Measurements from ENCODE around the gene AEN.

The AEN gene

DNA sequence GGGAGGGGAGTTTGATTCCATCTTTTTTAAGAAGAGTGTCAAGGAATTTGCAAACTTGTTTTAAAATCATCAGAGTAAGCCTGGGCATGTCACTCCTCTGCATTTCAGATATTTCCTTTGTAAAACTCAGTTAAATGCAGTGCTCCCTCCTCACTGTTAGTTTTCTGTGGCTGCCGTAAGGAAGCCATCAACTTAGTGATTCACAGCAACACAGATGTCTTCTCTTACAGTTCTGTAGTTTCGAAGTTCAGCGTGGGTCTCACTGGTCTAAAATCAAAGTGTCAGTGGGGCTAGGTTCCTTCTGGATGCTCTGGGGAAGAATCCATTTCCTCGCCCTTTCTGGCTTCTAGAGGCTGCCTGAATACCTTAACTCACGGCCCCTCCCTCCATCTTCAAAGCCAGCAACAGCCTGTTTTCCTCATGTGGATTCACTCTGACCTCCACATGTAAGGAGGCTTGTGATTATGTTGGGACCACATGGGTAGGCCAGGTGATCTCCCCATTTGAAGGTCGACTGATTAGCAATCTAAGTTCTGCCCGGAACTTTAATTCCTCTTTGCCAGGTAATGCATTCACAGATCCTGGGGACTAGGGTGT, 30.1 kb downstream of the AEN start:
- no peak for DNase-seq

DNA sequence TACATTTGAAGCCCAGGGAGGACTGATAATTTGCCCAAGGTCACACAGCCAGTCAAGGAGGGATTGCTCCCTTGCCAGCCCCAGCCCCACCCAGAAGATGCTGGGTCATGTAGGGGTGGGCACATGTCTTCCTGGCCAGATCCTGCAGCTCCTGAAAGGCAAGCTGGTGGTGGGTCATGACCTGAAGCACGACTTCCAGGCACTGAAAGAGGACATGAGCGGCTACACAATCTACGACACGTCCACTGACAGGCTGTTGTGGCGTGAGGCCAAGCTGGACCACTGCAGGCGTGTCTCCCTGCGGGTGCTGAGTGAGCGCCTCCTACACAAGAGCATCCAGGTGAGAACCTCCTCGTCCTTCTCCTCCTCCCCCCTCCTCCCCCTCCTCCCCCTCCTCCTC, 30.8 kb downstream of the AEN start:
- no peak for DNase-seq

DNA sequence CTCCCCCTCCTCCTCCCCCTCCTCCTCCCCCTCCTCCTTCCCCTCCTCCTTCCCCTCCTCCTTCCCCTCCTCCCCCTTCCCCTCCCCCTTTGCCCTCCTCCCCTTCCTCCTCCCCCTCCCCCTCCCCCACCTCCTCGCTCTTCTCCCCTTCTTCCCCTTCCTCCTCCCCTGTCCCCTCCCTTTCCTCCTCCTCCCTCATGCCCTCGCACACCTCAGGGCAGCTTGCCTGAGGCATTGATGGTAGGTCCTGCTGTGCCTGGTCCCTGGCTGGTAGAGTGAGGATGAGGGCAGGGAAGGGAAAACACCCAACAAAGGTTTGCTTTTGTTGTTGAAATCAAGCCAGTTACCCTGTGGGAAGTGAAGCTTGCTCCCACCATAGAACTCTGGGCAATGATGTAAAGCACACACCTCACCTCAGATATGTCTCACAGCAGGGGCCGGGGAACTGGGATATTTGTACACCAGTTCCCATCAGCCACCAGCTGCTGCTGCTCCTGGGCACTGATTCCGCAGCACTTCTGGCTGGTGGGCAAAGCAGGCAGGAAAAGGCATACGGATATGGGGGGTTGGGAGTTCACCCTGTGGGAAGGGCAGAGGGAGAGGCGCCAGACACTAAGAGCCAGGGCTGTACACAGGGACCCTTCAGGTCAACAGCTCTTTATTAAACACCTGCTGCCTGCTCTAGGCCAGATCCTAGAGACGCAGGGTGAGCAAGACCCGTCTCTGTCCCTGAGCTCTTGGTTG, 31.5 kb downstream of the AEN start:
- DNase-seq = no peak

DNA sequence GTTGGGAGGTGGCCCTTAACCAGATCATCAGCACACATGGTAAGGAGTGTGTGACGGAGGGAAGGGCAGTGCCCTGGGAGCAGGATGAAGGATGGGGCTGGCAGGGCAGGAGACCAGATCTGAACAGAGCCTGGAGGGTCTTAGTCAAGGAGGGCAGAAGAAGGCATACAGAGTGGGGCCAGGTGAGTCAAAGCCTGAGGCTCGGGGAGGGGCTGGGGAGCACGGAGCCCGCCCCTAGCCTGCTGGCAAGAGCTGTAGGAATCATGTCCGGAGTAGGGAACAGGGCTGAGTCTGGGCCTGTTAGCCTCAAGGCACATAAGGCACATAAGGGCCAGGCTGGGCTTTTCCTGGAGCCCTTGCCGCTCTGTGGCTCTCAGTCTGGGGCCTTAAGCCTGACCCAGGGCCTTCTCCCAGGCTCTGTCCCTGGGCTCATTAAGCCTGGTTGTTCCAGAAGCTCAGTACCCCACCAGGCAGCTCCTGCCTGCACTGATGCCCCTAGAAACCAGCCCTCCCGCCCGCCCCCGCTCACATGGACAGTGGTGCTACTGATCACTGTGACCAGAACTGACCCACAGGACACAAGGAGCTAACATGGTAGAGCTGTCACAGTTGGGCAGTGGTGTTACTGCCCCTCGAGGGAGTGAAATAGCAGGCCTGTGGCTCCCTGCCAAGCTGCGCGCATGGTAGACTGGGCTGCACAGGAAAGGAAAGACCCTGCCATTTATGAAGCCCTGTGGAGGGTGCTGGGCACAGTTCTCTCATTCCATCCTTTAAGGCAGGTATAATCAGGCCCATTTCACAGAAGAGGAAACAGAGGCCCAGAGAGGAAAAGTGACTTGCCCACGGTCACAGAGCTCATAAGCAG, 32.3 kb downstream of the AEN start:
- DNase-seq = no peak

DNA sequence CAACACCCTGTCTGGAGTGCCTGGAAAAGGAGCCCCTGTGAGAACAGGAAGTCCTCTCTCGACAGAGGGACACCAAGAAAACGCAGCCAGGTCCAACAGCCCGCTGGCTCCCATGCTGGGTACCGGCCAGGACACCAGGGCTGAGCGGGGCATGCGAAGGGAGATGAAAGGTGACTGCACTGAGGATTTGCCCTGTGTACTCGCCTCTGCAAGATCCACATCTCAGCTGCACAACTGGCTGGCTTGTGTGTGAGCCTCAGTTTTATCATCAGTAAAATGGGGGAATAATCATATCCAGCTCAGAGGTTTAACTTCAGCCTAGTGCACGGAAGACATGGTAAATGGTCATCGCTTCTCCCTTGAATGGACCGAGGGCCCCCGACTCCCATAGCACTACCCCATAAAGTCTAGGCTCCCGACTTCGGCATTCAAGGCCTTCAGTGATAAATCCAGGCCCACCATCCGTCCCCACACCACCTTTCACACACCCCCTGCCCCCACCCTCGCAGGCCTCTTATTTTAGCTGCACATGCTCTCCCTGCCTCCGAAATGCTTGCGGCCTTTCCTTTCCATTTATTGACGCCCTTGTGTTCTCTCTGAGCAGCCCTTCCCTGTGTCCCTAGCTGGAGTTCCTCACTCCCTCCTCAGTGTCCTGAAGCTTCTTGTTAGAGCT, 33.4 kb downstream of the AEN start:
- no peak for DNase-seq

DNA sequence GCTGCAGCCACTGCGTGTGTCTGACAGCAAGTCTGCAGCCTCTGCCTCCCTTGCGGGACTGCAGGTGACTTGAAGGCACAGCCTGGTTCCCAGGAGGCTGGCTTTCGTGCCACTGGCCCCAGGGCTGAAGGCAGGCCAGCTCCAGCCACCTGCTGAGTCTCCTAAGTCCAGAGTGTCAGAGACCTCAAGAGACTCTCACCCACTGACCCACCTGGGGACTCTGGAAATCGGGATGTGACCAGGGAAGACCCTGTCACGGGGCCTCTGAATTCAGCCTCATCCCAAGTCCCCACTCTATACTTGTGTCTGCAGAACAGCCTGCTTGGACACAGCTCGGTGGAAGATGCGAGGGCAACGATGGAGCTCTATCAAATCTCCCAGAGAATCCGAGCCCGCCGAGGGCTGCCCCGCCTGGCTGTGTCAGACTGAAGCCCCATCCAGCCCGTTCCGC, 34.0 kb downstream of the AEN start:
- DNase-seq = no peak

DNA sequence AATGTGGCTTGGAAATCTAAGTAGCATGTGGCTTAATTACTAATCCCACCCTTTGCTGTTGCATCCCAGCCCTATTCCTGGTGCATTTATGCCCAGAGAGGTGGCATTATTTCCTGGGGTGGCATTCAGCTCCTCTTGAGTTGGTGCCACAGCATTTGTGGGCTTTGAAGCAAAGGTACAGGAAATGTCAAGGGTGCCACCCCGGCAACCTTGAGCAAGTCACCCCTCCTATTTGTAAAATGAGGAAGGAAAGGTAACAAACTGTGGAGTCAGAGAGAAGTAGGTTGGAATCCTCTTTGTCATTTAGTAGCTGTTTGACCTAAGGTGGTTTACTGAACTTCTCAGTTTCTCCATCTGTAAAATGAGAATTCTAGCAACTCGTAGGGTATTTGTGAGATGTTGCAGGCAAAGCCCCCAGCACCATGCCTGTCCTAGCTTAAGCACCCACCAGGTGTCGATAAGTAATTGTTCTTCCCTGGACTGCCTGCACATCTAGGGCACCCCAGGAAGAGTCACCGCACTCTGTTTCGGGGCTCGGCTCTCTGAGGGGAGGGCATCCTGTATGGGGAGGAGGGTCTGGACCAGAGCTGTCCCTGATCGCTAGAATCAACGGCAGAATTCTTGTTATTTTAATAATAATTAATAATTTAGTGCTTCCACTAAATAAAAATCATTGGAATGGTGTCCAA, 34.8 kb downstream of the AEN start:
- no peak for DNase-seq

DNA sequence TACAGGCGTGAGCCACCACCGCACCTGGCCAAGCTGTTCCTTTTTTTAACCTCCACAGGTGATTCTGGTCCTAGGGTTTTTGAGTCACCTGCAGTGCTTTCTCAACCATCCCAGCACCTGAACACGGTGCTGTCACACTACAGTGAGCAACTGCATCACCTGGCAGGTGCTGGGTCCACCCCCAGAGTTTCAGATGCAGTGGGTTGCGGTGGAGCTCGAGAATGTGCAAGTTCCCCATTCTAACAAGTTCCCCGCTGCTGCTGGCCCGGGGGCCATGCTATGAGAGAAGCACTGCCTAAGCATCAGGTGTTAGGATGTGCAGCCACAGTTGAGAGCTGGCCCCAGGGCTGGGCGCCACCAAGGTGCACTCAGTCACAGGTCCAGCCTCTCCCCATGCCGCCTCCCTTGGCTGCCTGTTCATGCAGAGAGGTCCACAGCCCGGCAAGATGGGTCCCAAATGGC, 35.7 kb downstream of the AEN start:
- no peak for DNase-seq

DNA sequence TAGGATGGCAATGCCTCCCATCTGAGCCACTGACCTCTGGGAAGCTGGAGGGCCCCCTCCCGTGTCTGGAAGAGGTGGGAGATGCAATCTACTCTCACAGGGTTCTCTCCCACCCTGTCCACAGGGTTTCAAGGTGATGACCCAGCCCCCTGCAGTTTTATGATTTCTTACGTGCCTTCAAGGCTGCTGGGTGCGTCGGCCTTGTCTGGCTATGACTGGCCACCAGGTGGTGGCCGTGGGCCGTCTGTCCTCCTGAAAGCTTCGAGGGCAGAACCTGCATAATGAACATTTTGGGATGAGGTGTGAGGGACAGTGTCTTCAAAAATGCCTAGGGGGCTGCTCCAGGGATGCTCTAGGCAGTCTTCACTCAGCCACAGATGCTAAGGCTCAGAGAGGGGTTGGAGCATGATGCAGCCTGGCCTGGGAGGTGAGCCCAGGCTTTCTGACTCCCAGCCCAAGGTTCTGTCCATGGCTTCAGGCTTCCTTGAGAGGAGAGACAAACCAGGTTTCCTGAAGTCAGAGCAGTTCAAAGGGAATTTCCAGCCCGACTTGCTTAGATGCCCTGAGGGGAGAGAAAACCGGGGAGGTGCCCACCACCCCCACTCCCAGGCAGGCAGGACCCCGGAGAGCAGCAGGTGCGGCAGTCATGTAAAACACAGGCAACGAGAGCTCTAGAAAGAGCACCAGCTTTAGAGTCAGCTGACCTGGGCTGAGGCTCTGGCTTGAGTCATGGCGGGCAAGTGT, 36.4 kb downstream of the AEN start:
- DNase-seq = no peak

DNA sequence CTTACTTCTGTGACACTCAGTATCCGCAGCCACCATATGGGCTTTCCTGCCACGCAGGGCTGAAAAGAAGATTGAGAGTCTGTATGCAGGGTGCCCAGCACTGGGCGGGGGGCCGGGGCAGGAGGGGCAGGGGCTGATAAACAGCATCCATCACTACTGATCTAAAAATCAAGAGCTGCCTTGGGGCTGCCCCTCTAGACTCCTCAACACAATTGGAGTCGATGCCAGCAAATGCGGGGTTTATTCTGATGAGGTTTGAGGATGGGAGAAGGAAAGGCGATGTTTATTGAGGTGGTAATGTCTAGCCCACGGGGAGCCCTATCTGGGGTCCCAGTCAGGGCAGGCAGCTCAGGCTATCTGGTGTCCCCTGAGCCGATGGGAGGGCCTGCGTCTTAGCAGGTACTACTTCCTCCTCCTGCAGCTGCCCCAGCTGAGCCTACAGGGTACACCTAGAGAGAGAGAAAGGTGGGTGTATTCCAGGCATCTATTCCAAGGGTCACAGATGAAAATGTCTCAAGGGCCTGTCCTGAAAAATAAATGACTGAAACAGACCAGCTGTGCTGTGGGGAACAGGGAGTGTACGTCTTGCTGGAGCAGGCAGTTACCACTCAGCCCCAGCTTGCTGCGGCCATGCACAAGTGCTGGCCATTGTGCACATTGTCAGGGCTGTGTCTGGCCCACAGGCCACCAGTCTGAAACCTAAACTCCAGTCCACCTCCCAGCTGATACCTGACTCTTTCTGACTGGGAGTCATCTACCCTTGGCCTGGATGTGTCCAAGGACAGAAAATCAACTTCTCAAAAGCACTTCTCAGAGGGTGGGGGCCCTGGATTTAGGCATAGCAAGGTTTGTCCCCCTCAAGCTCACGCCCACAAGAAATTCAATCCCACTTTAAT, 37.2 kb downstream of the AEN start:
- no peak for DNase-seq

DNA sequence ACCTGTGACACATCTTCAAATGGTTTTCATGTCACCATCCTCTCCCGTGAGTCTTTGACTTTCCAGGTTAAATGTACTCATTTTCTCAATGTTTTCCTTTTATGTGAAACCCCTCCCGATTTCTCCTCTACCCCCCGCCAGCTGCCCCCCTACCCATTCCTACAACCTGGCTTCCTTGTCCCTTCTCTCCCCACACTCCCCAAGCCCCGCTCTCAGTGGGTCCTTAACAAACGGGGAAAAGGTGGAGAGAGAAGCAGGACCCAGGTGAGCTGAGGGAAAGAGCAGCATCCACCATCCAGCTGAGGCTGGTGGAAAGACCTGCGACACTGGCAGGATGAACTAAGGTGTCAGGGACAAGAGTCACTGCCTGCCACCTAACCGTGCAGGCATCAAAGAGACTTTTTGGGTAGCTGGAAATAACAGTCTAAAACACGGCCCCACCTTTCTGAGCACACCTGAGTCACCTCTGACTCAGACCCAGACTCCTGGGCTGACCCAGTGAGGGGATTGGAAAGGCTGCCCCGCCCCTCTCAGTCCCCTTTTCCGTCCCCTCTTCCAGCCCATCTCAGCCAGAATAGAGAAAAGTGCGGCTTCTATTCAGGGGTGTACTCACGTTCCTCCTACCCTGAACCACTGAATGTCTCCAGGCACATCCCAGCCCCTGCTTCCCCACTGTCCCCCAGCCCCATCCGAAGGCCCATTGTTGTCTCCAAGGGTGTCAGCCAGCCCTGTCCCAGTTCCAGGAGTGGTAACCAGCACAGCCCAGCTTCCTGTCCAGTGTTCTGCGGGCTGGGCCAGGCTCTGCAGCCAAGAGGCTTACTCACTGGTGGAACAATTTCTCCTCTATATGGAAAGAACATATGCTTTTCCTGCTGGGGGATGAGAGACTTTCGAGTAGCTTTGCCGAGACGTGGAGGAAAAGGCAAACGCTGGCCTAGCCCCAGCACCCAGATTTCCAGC, 38.1 kb downstream of the AEN start:
- no peak for DNase-seq

DNA sequence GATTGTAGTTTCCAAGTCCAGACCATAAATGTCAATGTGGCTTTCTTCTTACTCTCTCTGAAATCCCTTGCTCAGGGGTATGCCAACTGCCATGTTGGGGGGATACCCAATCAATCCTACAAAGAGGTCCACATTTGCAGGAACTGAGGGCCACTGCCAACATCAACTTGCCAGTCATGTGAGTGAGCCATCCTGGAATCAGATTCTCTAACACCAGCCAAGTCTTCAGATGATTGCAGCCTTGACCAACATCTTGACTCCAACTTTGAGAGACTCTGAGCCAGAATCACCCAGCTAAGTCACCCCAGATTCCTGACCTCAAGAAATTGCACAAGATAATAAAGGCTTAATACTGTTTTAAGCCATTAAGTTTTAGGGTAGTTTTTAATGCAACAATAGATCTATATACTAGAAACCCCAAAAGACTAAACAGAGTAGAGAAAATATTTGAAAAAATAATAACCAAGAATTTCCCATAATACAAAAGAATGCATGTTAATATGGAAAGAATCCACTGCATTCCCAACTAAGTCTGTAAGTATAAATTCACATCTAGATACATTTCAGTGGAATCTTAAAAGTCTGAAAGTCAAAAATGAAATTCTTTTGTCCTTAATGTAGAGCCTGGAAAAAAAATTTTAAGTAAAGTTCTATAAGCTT, 40.0 kb downstream of the AEN start:
- DNase-seq = no peak

DNA sequence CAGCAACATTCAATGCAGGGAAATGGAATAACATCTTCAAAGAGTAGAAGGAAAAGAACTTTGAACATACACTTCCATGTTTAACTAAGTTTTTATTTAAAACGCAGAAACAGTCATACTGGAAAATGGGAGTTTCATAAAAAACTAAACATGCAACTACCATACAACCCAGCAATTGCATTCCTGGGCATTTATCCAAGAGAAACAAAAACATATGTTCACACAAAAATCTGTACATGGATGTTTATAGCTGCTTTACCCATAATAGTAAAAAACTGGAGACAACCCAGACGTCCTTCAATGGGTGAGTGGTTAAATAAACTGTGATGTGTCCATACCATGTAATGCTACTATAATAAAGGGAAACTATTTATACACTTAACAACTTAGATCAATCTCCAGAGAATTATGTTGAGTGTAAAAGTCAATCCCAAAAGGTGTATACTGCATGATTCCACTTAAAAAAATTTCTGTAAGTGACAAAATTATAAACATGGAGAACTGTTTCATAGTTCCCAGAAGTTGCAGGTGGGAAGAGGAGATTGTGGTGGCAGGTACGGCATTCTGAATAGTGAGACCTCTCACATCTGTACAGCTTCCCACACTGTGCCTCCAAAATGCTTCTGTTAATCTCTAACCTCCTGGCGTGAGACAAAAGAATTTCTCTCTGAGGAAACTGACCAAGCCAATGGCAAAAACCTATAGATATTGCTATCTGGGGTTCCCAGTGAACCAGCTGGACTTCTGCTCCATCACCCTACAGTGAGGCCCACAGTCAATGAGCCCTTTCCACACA, 40.8 kb downstream of the AEN start:
- DNase-seq = no peak

DNA sequence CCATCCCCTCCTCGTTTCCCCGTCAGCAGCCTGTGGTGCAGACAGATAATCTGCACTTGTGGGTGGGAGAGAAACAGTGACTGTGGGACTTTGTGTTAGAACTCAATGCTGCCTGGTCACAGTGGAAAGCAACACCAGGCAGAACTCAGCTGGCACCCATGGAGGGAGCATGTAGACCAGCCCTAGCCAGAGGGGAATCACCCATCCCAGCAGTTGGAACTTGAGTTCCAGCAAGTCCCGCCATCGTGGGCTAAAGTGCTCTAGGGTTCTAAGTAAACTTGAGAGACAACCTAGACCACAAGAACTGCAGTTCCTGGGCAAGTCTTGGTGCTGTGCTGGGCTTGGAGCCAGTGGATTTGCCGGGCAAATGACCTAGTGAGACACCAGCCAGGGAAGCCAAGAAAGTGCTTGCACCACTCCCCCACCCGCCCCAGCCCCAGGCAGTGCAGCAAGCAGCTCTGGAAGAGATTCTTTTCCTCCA, 42.0 kb downstream of the AEN start:
- DNase-seq = no peak

DNA sequence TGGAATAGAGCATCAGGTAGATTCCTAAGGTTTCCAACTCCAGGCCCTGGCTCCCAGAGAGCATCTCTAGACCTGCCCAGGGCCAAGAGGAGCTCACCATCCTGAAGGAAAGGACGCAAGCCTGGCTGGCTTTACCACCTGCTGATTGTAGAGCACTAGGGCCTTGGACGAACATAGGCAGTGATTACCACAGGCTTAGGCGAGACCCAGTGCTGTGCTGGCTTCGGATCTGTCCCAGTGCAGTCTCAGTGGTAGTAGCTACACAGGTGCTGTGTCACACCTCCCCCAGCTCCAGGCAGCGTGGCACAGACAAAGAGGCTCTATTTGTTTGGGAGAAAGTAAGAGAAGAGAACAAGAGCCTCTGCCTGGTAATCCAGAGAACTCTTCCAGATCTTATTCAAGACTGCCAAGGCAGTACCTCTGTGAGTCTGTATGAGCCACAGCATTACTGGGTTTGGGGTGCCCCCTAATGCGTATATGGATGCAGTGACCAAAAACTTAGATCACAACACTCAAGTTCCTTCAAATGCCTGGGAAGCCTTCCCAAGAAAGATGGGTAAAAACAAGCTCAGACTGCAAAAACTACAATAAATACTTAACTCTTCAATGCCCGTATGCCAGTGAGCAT, 43.1 kb downstream of the AEN start:
- no peak for DNase-seq

DNA sequence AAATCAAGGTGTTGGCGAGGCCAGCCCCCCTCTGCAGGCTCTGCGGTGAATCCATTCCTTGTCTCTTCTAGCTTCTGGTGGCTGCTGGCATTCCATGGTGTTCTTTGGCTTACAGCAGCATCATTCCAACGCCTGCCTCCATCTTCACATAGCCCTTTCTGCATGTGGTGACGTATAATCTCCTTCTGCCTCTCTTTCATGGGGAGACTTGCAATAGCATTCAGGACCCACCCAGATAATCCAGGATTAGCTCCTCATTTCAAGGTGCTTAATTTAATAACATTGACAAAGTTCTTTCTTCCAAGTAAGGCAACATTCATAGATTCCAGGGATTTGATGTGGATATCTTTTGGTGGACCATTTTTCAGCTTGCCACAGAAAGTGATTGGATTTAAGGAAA, 53.5 kb downstream of the AEN start:
- DNase-seq = no peak

DNA sequence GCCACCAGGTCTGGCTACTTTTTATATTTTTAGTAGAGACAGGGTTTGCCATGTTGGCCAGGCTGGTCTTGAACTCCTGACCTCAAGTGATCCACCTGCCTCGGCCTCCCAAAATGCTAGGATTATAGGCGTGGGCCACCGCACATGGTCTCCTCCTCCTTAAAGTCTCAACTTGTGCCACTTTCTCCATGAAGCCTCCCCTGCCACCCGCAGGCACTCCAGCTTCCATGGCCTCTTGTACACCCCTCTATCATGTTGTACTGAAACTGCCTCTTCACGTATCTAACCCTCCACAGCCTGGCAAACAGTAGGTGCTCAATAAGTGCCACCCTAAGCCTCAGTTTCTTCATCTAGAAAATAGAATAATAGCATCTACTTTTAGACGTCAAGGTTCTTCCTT, 57.6 kb downstream of the AEN start:
- DNase-seq = no peak
